ENCODE data around the gene PIK3CD.

GRCh38 chr1:9657521-9658032 lies 6.0 kb downstream of the PIK3CD start:
- TF ChIP-seq CTCF (conservative IDR thresholded peaks at IDR 0.05; ENCODE audit: low read length) (no peak), EZH2phosphoT487 (IDR thresholded peaks at IDR 0.05; ENCODE audit: borderline replicate concordance, low read depth, low read length) (no peak)
